Adrenal gland (tissue), 5 donors: ENCODE data around the gene TRIML2.

Experiments used
- CTCF ChIP-seq, 6 experiments: fragments of 450-650 bp in 4 of 6; fragments of 200-600 bp in 2 of 6; sonication (generic) in 1 of 6; IDR thresholded peaks; 1 replicate in 5 of 6; 2 replicates in 1 of 6; pipeline versions ENCODE4 v1.5.1 to v1.8.0; 2016 to 2021; ENCODE audit warnings: antibody characterized with exemption in 6 of 6, mild to moderate bottlenecking in 2 of 6, moderate library complexity in 1 of 6
- POLR2A ChIP-seq, 2 donors: fragments of 450-650 bp; IDR thresholded peaks; one replicate each; pipeline ENCODE4 v1.6.1; 2017; ENCODE audit warnings: antibody characterized with exemption in 2 of 2, mild to moderate bottlenecking in 2 of 2, moderate library complexity in 1 of 2
- donor health status: DM: no; HTN: no; CAD: no.

- TF ChIP-seq CTCF (IDR thresholded peaks at IDR 0.05) (no peak), POLR2A (IDR thresholded peaks at IDR 0.05) (no peak)
These were observed 36.2 kb upstream of the TRIML2 start for GRCh38 chr4:188145601-188146000.
